GM19455 (cell line): ENCODE measurements around the gene SLC25A22.

Experiments
- ATAC-seq: cut with Tn5 transposase; IDR thresholded peaks from one replicate; pipeline ENCODE4 v1.9.1; 2021; ENCODE audit not compliant: unreplicated experiment

SLC25A22 gene

DNA sequence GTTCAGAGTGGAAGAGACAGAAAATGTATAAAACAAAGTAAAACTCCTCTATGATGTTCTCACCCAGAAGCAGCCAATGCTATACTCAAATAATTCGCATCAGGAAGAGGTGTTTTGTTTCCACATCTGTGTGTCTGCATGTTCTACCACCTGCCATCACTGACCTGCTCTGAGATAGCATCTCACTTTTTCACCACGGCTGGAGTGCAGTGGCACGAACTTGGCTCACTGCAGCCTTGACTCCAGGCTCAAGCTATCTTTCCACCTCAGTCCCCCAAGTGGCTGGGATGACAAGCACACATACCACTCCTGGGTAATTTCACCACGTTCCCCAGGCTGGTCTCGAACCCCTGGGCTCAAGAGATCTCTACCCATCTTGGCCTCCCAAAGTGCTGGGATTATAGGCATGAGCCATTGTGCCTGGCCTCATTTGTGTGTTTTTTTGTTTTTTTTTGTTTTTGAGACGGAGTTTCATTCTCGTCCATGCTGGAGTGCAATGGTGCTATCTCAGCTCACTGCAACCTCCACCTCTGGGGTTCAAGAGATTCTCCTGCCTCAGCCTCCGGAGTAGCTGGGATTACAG is 36.5 kb downstream of the SLC25A22 start:
- no peak for ATAC-seq

DNA sequence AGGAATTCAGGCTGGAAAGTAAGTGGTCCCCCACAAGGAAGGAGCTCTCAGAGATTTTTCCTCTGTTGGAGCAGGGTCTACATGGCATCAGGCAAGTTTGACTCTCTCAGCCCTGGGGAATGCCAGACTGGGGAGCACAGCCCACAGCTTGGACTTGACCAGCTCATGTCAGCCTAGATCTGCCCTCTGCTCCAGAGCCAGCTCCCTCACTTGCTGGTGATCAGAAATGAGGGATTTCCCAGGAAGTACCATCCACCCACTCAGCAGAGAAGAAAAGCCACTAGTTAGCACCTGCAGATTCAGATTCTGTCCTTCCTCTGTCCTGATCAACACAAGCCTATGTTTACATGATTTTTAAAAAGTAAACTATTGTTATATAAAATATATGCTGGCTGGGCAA is 37.8 kb downstream of the SLC25A22 start:
- no peak for ATAC-seq

DNA sequence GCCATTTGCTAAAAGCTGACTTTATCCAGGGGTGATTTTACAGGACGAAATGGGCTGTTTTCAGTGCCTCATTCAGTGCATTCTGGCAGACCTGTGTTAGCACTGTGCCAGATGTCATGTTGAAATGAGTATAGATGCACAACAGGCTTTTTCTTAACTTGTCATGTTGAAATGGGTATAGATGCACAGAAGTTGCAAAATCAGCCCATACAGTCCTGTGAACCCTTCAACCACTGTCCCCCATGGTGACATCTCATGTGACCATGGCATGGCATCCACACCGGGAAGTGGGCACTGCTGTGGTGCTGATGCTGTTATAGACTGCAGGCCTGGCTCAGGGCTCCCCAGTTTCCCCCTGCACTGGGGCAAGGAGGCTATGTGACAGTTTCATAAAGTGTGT is 48.4 kb downstream of the SLC25A22 start:
- ATAC-seq = no peak

DNA sequence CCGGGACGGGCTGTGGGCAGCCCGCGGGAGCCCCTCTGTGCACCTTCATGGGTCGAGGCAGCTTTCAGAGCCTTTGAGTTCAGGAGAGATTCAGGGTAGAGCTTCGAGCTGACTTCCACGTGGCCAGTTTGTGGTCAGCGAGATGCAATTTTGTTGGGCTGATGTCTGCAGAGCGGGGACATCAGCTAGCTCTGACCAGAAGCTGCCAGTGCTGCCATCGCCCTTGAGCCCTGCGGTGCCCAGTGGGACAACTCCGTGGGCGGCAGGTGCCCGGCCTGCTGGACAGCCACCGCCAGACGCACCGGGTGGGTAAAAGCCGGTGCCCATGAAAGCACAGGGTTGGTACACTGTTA is 50.1 kb downstream of the SLC25A22 start:
- peak; percentile 21 for ATAC-seq

DNA sequence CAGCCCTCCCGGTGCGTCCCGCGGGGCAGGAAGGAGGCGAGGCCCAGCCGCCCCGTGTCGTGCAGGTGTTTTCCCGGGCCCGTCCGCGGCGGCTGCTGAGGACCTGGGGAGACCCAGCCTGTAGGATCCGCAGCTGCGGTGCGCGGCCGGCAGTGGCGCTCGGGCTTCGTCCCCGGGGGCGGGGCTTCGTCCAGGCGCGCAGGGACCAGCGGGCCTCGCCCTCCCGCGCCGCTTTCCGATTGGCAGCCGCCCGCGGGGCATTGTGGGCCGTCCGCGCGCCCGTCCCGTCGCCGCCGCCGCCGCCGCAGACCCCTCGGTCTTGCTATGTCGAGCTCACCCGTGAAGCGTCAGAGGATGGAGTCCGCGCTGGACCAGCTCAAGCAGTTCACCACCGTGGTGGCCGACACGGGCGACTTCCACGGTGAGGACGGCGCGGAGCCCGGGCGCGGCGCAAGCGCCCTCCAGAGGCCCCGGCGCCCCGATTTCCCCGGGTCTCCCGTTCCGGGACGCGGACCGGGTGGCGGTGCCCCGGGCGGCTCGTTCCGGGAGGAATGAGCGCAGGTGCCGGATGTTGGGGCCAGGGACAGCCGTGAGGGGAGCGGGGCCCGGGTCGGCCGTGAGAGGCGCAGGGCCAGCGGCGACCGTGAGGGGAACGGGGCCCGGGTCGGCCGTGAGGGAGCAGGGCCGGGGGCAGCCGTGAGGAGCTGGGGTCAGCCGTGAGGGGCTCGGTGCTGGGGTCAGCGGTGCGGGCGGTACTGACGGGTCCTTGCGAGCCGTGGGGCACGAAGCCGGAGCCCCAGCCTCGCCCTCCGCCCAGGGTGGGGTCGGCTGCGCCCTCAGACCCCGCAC is 50.7 kb downstream of the SLC25A22 start, which contains the start of gene TALDO1:
Gene TALDO1 (plus strand): TSS at position 307 of the 849 bp plus-strand sequence. CDS start 18 bp downstream, at position 325.
- ATAC-seq = peak; percentile 87

DNA sequence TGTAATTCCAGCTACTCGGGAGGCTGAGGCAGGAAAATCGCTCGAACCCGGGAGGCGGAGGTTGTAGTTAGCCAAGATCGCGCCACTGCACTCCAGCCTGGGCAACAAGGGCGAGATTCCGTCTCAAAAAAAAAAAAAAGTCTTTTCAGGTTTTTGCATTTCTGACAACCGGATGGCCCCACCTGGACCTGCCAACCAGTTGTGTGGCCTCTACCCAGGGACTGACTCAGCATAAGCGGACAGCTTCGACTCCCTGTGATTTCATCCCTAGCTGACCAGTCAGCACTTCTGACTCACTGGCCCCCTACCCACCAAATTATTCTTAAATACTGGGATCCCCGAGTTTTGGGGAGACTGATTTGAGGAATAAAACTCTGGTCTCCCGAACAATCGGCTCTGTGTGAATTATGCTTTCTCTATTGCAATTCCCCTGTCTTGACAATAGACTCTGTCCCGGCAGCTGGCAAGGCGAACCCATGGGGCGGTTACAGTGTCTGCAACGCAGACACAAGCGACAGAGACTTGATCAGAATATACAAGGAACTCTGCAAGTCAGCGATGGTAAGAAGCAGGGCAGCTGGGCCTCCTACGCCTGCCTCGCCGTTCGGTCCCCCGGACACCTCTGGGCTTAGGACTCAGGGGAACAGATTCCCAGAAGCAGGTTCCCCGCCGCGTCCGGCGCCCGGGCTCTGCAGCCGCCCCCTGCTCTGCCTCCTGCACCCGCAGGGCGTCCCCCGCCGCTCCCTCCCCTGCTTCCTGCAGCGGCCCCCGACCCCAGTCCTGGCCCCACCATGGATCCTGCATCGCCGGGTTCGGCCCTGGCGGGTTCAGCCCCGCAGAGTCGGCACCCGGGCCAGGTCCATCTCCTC is 51.6 kb downstream of the SLC25A22 start:
- ATAC-seq = peak; percentile 38

DNA sequence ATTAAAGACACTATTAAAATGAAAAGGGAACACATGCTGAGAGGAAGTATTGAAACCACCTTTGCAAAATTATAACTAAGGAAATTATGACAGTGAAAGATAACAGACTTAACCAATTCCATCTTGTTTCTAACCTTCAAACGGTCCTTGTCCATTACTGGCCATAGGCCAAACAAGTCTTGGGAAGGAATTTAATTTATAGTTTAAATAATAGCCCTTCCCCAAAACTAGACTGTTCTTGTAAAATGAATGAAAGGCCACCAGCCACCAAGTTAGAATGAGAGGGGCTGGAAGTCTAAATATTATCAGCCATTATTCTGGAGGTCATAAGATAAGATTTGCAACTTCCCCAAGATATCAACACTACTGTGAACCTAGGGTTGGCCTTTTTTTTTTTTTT is 52.7 kb downstream of the SLC25A22 start:
- no peak for ATAC-seq

DNA sequence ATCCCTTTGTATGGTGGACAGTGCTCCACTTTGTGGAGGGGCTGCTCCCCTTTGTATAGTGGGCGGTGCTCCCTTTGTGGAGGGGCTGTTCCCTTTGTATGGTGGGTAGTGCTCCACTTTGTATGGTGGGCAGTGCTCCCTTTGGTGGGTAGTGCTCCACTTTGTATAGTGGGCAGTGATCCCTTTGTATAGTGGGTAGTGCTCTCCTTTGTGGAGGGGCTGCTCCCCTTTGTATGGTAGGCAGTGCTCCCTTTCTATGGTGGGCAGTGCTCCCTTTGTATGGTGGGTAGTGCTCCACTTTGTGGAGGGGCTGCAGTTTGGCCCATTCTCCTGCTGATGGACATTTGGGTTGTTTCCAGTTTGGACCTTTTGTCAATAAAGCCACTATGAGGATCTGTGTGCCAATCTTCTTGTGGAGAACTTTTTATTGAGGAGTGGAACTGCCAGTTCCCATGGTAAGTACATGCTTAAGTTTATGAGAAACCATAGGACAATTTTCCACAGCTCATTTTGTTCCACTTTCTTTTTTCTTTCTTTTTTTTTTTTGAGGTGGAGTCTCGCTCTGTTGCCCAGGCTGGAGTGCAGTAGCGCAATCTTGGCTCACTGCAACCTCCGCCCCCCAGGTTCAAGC is 55.4 kb downstream of the SLC25A22 start:
- no peak for ATAC-seq

DNA sequence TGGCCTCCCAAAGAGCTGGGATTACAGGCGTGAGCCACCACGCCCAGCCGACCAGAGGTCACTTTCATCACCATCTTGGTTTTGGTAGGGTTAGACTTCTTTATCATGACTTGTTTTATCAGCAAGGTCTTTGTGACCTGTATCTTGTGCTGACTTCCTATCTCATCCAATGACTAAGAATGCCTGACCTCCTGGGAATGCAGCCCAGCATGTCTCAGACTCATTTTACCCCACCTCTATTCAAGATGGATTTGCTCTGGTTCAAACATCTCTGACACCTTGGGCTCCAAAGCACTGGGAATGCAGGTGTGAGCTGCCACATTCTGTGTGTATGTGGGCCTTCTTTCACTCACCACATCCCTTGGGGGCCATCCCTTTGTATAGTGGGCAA is 55.9 kb downstream of the SLC25A22 start:
- no peak for ATAC-seq
